ENCODE data around the gene ZNF511. TPM values are rescaled to one million over a fixed set of nuclear protein-coding genes. Genes with fewer than 3 reads are reported as not detected.
A peak's percentile ranks its signal among the peaks of the same experiment; 100 is the strongest.

Gene ZNF511
- total and polyA plus RNA-seq, 9 of the 15 experiments (the other 6 are each of a cell fraction or from before 2014, with no cell fraction given), result 0.61 to 69.3 (median 40.1) TPM

GRCh38 chr10:133278577-133279265 is 30.0 kb upstream of the ZNF511 start (continued):
- TF ChIP-seq, protein P1, sequence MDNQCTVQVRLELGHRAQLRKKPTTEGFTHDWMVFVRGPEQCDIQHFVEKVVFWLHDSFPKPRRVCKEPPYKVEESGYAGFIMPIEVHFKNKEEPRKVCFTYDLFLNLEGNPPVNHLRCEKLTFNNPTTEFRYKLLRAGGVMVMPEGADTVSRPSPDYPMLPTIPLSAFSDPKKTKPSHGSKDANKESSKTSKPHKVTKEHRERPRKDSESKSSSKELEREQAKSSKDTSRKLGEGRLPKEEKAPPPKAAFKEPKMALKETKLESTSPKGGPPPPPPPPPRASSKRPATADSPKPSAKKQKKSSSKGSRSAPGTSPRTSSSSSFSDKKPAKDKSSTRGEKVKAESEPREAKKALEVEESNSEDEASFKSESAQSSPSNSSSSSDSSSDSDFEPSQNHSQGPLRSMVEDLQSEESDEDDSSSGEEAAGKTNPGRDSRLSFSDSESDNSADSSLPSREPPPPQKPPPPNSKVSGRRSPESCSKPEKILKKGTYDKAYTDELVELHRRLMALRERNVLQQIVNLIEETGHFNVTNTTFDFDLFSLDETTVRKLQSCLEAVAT (IDR thresholded peaks at IDR 0.05), result no peak
- TF ChIP-seq, protein P2, sequence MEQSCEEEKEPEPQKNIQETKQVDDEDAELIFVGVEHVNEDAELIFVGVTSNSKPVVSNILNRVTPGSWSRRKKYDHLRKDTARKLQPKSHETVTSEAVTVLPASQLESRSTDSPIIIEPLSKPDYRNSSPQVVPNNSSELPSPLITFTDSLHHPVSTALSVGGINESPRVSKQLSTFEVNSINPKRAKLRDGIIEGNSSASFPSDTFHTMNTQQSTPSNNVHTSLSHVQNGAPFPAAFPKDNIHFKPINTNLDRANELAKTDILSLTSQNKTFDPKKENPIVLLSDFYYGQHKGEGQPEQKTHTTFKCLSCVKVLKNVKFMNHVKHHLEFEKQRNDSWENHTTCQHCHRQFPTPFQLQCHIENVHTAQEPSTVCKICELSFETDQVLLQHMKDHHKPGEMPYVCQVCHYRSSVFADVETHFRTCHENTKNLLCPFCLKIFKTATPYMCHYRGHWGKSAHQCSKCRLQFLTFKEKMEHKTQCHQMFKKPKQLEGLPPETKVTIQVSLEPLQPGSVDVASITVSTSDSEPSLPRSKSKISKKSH (CRISPR knock-in tag; IDR thresholded peaks at IDR 0.05), result no peak
- TF ChIP-seq ZKSCAN1 (IDR thresholded peaks at IDR 0.05; ENCODE audit: low read depth, low read length), result 0 out of 2 replicates have a peak, but pooled peaks have one; percentile 11
- no peak; the same call in 1 of the 2 replicates for TF ChIP-seq THRAP3 (IDR thresholded peaks at IDR 0.05; ENCODE audit: borderline replicate concordance)
- no peak for TF ChIP-seq POU5F1 (IDR thresholded peaks at IDR 0.05; ENCODE audit: borderline replicate concordance, low read depth, low read length, partially characterized antibody)
- peak; percentile 54; the same call in 1 of the 2 replicates for TF ChIP-seq NFRKB (IDR thresholded peaks at IDR 0.05; ENCODE audit: low read depth)
- TF ChIP-seq, protein P3, sequence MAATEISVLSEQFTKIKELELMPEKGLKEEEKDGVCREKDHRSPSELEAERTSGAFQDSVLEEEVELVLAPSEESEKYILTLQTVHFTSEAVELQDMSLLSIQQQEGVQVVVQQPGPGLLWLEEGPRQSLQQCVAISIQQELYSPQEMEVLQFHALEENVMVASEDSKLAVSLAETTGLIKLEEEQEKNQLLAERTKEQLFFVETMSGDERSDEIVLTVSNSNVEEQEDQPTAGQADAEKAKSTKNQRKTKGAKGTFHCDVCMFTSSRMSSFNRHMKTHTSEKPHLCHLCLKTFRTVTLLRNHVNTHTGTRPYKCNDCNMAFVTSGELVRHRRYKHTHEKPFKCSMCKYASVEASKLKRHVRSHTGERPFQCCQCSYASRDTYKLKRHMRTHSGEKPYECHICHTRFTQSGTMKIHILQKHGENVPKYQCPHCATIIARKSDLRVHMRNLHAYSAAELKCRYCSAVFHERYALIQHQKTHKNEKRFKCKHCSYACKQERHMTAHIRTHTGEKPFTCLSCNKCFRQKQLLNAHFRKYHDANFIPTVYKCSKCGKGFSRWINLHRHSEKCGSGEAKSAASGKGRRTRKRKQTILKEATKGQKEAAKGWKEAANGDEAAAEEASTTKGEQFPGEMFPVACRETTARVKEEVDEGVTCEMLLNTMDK (IDR thresholded peaks at IDR 0.05; ENCODE audit: borderline replicate concordance, insufficient read depth, low read depth, low read length, poor library complexity, severe bottlenecking), result no peak
- TF ChIP-seq HNRNPL (IDR thresholded peaks at IDR 0.05; ENCODE audit: low read depth, low read length), result no peak
- TF ChIP-seq LCOR (CRISPR knock-in tag; IDR thresholded peaks at IDR 0.05), result 0 out of 2 replicates have a peak, but pooled peaks have one; percentile 33
- no peak for TF ChIP-seq BACH1 (tag; IDR thresholded peaks at IDR 0.05)
- no peak for TF ChIP-seq ZNF263 (CRISPR knock-in tag; IDR thresholded peaks at IDR 0.05; ENCODE audit: borderline replicate concordance)
- peak; percentile 71; the same call in 1 of the 2 replicates for TF ChIP-seq SMARCA5 (IDR thresholded peaks at IDR 0.05)
- TF ChIP-seq LEF1 (IDR thresholded peaks at IDR 0.05), result peak; percentile 78; the same call in 1 of the 2 replicates
- TF ChIP-seq DIDO1 (tag; IDR thresholded peaks at IDR 0.05; ENCODE audit: low read depth), result no peak
- TF ChIP-seq ZNF655 (CRISPR knock-in tag; IDR thresholded peaks at IDR 0.05), result no peak
- TF ChIP-seq, protein P4, sequence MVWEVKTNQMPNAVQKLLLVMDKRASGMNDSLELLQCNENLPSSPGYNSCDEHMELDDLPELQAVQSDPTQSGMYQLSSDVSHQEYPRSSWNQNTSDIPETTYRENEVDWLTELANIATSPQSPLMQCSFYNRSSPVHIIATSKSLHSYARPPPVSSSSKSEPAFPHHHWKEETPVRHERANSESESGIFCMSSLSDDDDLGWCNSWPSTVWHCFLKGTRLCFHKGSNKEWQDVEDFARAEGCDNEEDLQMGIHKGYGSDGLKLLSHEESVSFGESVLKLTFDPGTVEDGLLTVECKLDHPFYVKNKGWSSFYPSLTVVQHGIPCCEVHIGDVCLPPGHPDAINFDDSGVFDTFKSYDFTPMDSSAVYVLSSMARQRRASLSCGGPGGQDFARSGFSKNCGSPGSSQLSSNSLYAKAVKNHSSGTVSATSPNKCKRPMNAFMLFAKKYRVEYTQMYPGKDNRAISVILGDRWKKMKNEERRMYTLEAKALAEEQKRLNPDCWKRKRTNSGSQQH (CRISPR knock-in tag; IDR thresholded peaks at IDR 0.05), result no peak
- TF ChIP-seq HDGF (IDR thresholded peaks at IDR 0.05), result no peak
- no peak for TF ChIP-seq ZFP1 (CRISPR knock-in tag; IDR thresholded peaks at IDR 0.05)
- no peak for TF ChIP-seq BRF1 (IDR thresholded peaks at IDR 0.05; ENCODE audit: borderline replicate concordance, extremely low read depth, insufficient read length)

Measured in K562 (cell line).